ENCODE results near the gene CDCA5. TPM values are rescaled to one million over a fixed set of nuclear protein-coding genes. Genes with fewer than 3 reads are reported as not detected.

CDCA5 gene
- total RNA-seq, 6 experiments from 2014 or later = 14.3 to 28.3 (median 26.6) TPM

DNA sequence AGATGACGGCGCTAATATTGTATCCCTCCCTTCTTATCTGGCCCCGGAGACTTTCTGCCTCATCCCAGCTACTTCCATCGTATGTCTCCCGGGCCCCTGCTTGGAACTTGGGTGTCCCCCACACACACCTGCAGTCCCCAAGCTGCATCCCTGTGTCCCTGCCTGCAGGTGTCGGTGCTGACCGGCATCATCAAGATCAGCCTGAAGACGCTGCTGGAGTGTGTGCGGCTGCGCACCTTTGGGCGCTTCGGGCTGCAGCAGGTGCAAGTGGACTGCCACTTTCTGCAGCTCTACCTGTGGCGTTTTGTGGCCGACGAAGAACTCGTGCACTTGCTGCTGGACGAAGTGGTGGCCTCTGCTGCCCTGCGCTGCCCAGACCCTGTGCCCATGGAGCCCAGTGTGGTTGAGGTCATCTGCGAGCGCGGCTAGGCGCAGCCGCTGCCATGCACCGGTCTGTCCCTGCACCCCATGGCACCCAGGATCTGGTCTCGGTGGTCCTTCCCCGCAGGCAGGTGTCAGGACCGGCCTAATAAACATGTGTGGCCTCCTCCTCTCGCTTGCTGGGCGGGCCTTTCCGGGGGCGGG, 27.4 kb upstream of the CDCA5 start:
- Mint-ChIP-seq H3K9me3 (no peaks in the 10 kb centered on the region), H3K36me3 (ENCODE audit: low read depth) (no peaks in the 10 kb centered on the region), H3K27me3 (ENCODE audit: insufficient read depth) (peaks cover 2% of the 10 kb centered on the region; the same call in 1 of the 2 replicates), H3K4me1 (ENCODE audit: low read depth) (peaks cover 20% of the 10 kb centered on the region), H3K27ac (peak overlapping the region; percentile 13; the same call in 1 of the 2 replicates), H3K4me3 (peak overlapping the region; percentile 81)
- TF ChIP-seq, protein P1, sequence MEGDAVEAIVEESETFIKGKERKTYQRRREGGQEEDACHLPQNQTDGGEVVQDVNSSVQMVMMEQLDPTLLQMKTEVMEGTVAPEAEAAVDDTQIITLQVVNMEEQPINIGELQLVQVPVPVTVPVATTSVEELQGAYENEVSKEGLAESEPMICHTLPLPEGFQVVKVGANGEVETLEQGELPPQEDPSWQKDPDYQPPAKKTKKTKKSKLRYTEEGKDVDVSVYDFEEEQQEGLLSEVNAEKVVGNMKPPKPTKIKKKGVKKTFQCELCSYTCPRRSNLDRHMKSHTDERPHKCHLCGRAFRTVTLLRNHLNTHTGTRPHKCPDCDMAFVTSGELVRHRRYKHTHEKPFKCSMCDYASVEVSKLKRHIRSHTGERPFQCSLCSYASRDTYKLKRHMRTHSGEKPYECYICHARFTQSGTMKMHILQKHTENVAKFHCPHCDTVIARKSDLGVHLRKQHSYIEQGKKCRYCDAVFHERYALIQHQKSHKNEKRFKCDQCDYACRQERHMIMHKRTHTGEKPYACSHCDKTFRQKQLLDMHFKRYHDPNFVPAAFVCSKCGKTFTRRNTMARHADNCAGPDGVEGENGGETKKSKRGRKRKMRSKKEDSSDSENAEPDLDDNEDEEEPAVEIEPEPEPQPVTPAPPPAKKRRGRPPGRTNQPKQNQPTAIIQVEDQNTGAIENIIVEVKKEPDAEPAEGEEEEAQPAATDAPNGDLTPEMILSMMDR (IDR thresholded peaks at IDR 0.05) = peak; percentile 19; the same call in 1 of the 2 replicates
- no peak for DNase-seq

DNA sequence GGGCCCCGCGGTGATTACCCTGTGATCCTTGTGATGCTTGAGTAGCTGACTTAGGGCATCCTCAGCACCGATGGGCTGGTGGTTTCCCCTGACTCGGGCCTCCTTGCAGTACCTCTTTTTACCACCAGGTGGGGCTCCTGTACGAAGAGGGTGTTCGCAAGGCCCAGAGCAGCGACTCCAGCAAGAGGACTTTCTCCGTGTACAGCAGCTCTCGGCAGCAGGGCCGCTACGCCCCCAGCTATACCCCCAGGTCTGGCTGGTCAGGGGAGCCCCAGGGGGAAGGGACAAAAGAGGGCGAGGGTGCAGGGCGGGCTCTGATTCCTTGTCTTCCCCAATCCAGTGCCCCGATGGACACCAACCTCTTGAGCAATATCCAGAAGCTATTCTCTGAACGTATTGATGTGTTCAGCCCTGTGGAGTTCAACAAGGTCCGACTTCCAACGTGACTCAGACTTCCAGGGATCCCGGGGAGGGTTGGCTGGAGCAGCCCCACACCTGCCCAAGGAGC, 26.6 kb upstream of the CDCA5 start:
- TF ChIP-seq, protein P1 (IDR thresholded peaks at IDR 0.05) = peak; percentile 99
- Mint-ChIP-seq H3K36me3 (ENCODE audit: low read depth) (no peaks in the 10 kb centered on the region), H3K4me3 (no peak overlapping the region), H3K27ac (peak overlapping the region; percentile 13; the same call in 1 of the 2 replicates), H3K9me3 (no peaks in the 10 kb centered on the region), H3K4me1 (ENCODE audit: low read depth) (peaks cover 20% of the 10 kb centered on the region), H3K27me3 (ENCODE audit: insufficient read depth) (peaks cover 2% of the 10 kb centered on the region)
- peak; percentile 75 for DNase-seq

DNA sequence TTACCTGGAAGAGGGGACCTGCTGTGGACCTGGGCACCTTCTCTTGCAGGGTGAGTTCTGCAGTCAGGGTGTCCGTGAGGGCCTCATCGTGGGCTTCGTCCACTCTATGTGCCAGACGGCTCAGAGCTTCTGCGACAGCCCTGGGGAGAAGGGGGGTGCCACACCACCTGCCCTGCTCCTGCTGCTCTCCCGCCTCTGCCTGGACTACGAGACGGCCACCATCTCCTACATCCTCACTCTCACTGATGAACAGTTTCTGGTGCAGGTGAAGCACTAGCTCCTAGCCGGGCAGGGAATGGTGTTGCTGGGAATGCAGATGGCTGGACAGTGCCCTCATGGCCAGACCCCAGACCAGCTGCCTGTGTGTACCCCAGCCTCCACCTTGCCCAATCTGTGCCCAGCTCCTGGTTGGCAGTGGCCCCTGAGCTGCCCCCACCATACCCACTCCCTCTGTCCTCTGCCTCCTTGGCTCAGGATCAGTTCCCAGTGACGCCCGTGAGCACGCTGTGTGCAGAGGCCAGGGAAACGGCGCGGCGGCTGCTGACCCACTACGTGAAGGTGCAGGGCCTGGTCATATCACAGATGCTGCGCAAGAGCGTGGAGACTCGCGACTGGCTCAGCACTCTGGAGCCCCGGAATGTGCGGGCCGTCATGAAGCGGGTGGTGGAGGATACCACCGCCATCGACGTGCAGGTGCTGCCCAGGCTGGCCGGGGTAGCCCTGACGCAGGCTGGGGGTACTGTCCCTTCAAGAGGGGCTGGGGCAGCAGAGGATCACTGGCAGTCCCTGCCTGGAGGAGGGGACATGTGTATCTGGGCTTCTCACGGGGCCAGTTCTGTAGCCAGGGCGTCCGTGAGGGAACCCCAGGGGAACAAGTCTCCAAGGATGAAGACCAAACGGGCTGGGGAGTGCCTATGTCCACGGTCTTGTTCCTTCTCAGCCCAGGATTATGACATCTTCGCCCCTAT, 25.7 kb upstream of the CDCA5 start:
- no peaks in the 10 kb centered on the region for H3K36me3 Mint-ChIP-seq (ENCODE audit: low read depth)
- DNase-seq = no peak
- peaks cover 2% of the 10 kb centered on the region for H3K27me3 Mint-ChIP-seq (ENCODE audit: insufficient read depth)
- H3K4me1 Mint-ChIP-seq (ENCODE audit: low read depth) = peaks cover 20% of the 10 kb centered on the region
- H3K9me3 Mint-ChIP-seq = no peaks in the 10 kb centered on the region
- H3K4me3 Mint-ChIP-seq = no peak overlapping the region
- TF ChIP-seq, protein P1 (IDR thresholded peaks at IDR 0.05) = no peak
- no peak overlapping the region for H3K27ac Mint-ChIP-seq

- Mint-ChIP-seq H3K4me1 (ENCODE audit: low read depth) (peaks cover 19% of the 10 kb centered on the region), H3K9me3 (no peaks in the 10 kb centered on the region), H3K27me3 (ENCODE audit: insufficient read depth) (no peaks in the 10 kb centered on the region; the same call in none of the 2 replicates), H3K36me3 (ENCODE audit: low read depth) (no peaks in the 10 kb centered on the region), H3K27ac (no peak overlapping the region), H3K4me3 (no peak overlapping the region)
- TF ChIP-seq, protein P1 (IDR thresholded peaks at IDR 0.05) = no peak
- DNase-seq = no peak
These were observed 24.8 kb upstream of the CDCA5 start for GRCh38 chr11:65108469-65109123.

DNA sequence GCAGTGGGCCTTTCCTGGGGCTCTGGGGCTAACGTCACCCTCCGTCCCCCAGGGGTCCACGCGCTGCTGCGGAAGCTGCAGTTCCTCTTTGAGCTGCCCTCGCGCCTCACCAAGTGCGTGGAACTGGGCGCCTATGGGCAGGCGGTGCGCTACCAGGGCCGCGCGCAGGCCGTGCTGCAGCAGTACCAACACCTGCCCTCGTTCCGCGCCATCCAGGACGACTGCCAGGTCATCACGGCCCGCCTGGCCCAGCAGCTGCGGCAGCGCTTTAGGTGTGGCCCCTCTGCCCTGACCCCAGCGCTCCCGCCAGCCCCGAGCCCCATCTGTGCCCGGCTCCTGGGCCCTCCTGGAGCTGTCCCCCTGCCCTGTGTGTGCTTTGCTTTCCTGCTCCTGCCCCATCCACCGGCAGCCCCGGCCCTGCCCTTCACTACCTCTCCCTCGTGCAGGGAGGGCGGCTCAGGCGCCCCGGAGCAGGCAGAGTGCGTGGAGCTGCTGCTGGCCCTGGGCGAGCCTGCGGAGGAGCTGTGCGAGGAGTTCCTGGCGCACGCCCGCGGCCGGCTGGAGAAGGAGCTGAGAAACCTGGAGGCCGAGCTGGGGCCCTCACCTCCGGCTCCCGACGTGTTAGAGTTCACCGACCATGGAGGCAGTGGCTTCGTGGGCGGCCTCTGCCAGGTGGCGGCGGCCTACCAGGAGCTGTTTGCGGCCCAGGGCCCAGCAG, 24.1 kb upstream of the CDCA5 start:
- no peak for DNase-seq
- Mint-ChIP-seq H3K36me3 (ENCODE audit: low read depth) (no peaks in the 10 kb centered on the region), H3K27ac (no peak overlapping the region), H3K27me3 (ENCODE audit: insufficient read depth) (no peaks in the 10 kb centered on the region; the same call in none of the 2 replicates), H3K4me1 (ENCODE audit: low read depth) (peaks cover 13% of the 10 kb centered on the region), H3K9me3 (no peaks in the 10 kb centered on the region), H3K4me3 (no peak overlapping the region)
- TF ChIP-seq, protein P1 (IDR thresholded peaks at IDR 0.05) = no peak

Measured in HFFc6 (cell line).